ENCODE data around the gene PCIF1.

DNA sequence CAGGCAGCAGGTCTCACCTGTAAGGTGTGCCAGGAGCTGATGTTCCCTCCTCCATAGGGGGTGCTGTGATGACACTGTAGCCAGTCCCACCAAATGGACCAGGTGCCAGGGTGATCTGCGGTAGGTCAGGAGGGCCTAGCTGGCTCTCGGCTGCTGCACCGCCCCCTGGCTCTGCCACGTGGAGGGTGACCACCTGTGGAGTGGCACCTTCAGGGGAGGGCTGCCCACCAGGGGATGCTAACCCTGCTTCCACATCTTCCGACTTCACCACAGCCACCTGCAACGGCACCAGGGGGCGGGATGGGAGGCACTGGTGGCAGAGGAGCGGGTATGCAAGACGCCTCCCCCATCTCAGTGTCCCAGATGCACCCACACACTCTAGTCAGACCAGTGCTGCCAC lies 19.2 kb downstream of the PCIF1 start:
- TF ChIP-seq, protein P1, sequence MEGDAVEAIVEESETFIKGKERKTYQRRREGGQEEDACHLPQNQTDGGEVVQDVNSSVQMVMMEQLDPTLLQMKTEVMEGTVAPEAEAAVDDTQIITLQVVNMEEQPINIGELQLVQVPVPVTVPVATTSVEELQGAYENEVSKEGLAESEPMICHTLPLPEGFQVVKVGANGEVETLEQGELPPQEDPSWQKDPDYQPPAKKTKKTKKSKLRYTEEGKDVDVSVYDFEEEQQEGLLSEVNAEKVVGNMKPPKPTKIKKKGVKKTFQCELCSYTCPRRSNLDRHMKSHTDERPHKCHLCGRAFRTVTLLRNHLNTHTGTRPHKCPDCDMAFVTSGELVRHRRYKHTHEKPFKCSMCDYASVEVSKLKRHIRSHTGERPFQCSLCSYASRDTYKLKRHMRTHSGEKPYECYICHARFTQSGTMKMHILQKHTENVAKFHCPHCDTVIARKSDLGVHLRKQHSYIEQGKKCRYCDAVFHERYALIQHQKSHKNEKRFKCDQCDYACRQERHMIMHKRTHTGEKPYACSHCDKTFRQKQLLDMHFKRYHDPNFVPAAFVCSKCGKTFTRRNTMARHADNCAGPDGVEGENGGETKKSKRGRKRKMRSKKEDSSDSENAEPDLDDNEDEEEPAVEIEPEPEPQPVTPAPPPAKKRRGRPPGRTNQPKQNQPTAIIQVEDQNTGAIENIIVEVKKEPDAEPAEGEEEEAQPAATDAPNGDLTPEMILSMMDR (IDR thresholded peaks at IDR 0.05; ENCODE audit: low read depth, low read length), result no peak
- no peak for TF ChIP-seq MYC (IDR thresholded peaks at IDR 0.05; ENCODE audit: low read depth, low read length)
- TF ChIP-seq, protein P2, sequence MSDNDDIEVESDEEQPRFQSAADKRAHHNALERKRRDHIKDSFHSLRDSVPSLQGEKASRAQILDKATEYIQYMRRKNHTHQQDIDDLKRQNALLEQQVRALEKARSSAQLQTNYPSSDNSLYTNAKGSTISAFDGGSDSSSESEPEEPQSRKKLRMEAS (IDR thresholded peaks at IDR 0.05; ENCODE audit: low read depth, low read length), result no peak

Data from NB4 (cell line).